Ovary (tissue), 9 donors: ENCODE data around the gene HERPUD2. TPM values are rescaled to one million over a fixed set of nuclear protein-coding genes. Genes with fewer than 3 reads are reported as not detected.

ENCODE experiments used
- DNase-seq, 5 donors: peaks; one replicate each; pipeline ENCODE4 v3.0.0-alpha.2; 2019 to 2020
- H3K27ac ChIP-seq, 2 donors: fragments of 200-600 bp; one replicate each; pipeline versions ENCODE4 v1.5.1 to v1.8.0; 2019 to 2022
- H3K27me3 ChIP-seq: fragments of 200-600 bp; one replicate; pipeline ENCODE4 v1.8.0; 2022
- H3K36me3 ChIP-seq: fragments of 200-600 bp; sonication (generic); one replicate; pipeline ENCODE4 v1.5.1; 2019
- H3K4me1 ChIP-seq: one replicate; pipeline ENCODE4 v1.8.1; 2013; ENCODE audit warnings: mild to moderate bottlenecking, moderate library complexity; ENCODE audit not compliant: insufficient read depth
- H3K4me3 ChIP-seq: fragments of 200-600 bp; sonication (generic); one replicate; pipeline ENCODE4 v1.5.1; 2017
- H3K9me3 ChIP-seq, 2 donors: fragments of 200-600 bp in 1 of 2; sonication (generic) in 1 of 2; one replicate each; pipeline versions ENCODE4 v1.5.1 to v1.8.1; 2013 to 2019; ENCODE audit warnings: mild to moderate bottlenecking in 1 of 2, moderate library complexity in 1 of 2
- CTCF ChIP-seq, 3 donors: fragments of 450-650 bp in 2 of 3; fragments of 200-600 bp in 1 of 3; IDR thresholded peaks; one replicate each; pipeline versions ENCODE4 v1.5.1 to v1.8.0; 2016 to 2022; ENCODE audit warnings: antibody characterized with exemption in 3 of 3, mild to moderate bottlenecking in 1 of 3
- EP300 ChIP-seq: sonication (generic); formaldehyde crosslinking; IDR thresholded peaks from one replicate; pipeline ENCODE4 v1.6.1; 2017; ENCODE audit warnings: antibody characterized with exemption
- POLR2A ChIP-seq: fragments of 450-650 bp; IDR thresholded peaks from one replicate; pipeline ENCODE4 v1.6.1; 2017; ENCODE audit warnings: antibody characterized with exemption, mild to moderate bottlenecking, moderate library complexity
- WGBS, 3 donors: extraction: QIAGEN DNeasy Blood & Tissue Kit in 1 of 3; methylation state at CpG; one replicate each; pipeline versions ENCODE4 v1.1.5 to v1.1.7; 2013 to 2017; 5-methylcytosine and 5-hydroxymethylcytosine counted together
- intact Hi-C, 4 donors: fragments of 100-400 bp; cut with DNase I; formaldehyde crosslinking; loops; one replicate each; pipeline versions ENCODE4 v1.11.0 to v1.15.1; 2022 to 2023
- polyA plus RNA-seq, 2 donors: library from polyadenylated mRNA; stranded (reverse); fragments of 200-250 nt in 1 of 2; fragments of 350-450 nt in 1 of 2; fragmentation: Illumina TruSeq in 1 of 2; extraction: RNeasy Lipid Tissue Mini Kit (QIAGEN cat#74804) in 1 of 2; gene quantifications; one replicate each; pipeline ENCODE4 v1.2.3, GENCODE V29; 2013 to 2014
- total RNA-seq, 7 donors: library from RNA; depleted of rRNA in 2 of 7; stranded (reverse); fragments of >200 nt in 2 of 7; fragmentation: NEBNext Ultra II Directional in 3 of 7; extraction: Animal tissue kit (Norgen Biotek cat#: 25700) in 3 of 7; gene quantifications; one replicate each; pipeline versions ENCODE4 v1.1.0 to v1.2.4, GENCODE V29; 2016 to 2023
- donor health status: DM: no; HTN: no; CAD: no; lungs with moderate emphysema.
- donor health status: DM: no; HTN: no; CAD: no.
- donor health status: Bipolar disorder and iron deficiency.
- donor health status: DM: yes; HTN: yes; CAD: no.
- donor health status: DM: no; HTN: no; CAD: no.
- donor health status: DM: yes; HTN: yes; CAD: no.

Gene HERPUD2
- total and polyA plus RNA-seq, 9 donors: 31.9 to 39.9 (median 38.7) TPM

DNA sequence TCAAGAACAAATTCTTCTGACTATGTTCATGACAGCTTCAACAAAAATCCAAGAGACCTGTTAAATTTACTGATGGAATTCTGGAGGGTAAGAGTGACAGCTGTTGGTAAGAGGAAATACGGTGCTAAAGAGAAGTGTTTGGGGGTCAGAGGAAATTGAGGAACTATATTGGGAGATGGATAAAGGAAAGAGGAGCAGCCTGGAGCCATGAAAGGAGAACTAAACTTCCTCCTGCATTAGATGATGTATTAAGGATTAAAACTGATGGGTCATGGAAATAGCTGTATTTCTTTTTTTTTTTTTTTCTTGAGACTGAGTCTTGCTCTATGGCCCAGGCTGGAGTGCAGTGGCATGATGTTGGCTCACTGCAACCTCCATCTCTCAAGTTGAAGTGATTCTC, 95.3 kb downstream of the HERPUD2 start:
- Histone ChIP-seq H3K27me3 (no peaks in the 10 kb centered on the region), H3K9me3 (no peaks in the 10 kb centered on the region), H3K27ac (no peak overlapping the region), H3K4me3 (no peak overlapping the region), H3K36me3 (no peaks in the 10 kb centered on the region), H3K4me1 (no peaks in the 10 kb centered on the region)
- DNase-seq: no peak
- TF ChIP-seq POLR2A: no peak
- no peak for TF ChIP-seq CTCF (IDR thresholded peaks at IDR 0.05)
- WGBS, 3 donors: 88 to 94% (median 90%) methylated on average over 1 of the region's 1 CpG
- intact Hi-C loops: no loop called here

DNA sequence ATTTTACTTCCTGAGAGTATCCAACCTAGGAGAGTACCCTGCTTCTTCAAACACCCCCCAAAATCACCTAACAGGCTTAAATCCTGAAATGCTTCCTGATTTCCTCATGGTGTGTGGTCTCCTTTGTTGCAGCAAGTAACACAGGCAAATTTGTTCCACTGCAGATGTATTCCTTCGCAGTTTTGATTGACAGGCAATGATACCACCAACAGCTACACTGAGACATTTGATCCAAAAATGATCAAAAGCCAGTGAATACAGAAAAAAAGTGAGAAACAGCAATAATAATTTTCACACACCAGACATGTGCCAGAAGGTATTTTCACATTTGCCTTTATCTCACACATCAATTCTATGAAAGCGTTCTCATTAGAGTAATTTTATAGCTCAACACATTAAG, 95.9 kb downstream of the HERPUD2 start:
- H3K4me1 ChIP-seq: no peaks in the 10 kb centered on the region
- no peaks in the 10 kb centered on the region for H3K27me3 ChIP-seq
- WGBS, 3 donors: 49 to 92% (median 81%) methylated on average over 2 of the region's 2 CpGs
- intact Hi-C loops: no loop called here
- no peaks in the 10 kb centered on the region for H3K9me3 ChIP-seq
- H3K36me3 ChIP-seq: no peaks in the 10 kb centered on the region
- TF ChIP-seq POLR2A (no peak), CTCF (IDR thresholded peaks at IDR 0.05) (no peak), EP300 (no peak)
- no peak for DNase-seq
- H3K27ac ChIP-seq: no peak overlapping the region
- H3K4me3 ChIP-seq: no peak overlapping the region

DNA sequence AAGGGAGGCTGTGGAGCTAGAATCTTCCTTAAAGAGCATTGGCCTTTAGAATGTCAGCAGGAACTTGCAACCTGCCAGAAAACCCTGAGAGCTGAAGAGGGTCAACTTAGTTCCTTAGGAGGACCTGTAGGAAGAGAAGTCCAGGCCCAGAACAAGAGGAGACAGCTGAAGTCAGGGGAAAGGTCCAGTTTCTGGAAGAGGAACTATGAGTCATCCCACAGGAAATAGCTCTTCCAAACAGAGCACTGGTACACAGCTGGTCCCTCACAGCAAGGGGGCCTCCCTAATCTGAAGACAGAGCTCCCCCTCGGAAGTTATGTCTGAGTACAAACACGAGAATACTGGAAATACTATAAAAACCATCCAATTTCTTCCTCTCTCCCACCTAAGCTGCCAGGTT, 98.9 kb downstream of the HERPUD2 start:
- Histone ChIP-seq H3K36me3 (no peaks in the 10 kb centered on the region), H3K9me3 (no peaks in the 10 kb centered on the region), H3K4me3 (no peak overlapping the region), H3K27ac (no peak overlapping the region), H3K27me3 (no peaks in the 10 kb centered on the region), H3K4me1 (no peaks in the 10 kb centered on the region)
- intact Hi-C loops: no loop called here
- 10 to 15% (median 10%) methylated on average over 2 of the region's 2 CpGs for WGBS, 3 donors
- no peak for DNase-seq
- TF ChIP-seq CTCF (IDR thresholded peaks at IDR 0.05): no peak
- no peak for TF ChIP-seq EP300
- TF ChIP-seq POLR2A: no peak

- no peak for DNase-seq
- no peak overlapping the region for H3K27ac ChIP-seq
- no peaks in the 10 kb centered on the region for H3K27me3 ChIP-seq
- TF ChIP-seq EP300 (no peak), POLR2A (no peak), CTCF (IDR thresholded peaks at IDR 0.05) (no peak)
- 60 to 65% (median 64%) methylated on average over 8 of the region's 8 CpGs for WGBS, 3 donors
- H3K4me3 ChIP-seq: no peak overlapping the region
- H3K9me3 ChIP-seq: no peaks in the 10 kb centered on the region
- intact Hi-C loops: no loop called here
- no peaks in the 10 kb centered on the region for H3K36me3 ChIP-seq
- H3K4me1 ChIP-seq: no peaks in the 10 kb centered on the region
Measured at GRCh38 chr7:35593899-35594298, 101.0 kb downstream of the HERPUD2 start.

- no peaks in the 10 kb centered on the region for H3K9me3 ChIP-seq
- no peak overlapping the region for H3K27ac ChIP-seq
- intact Hi-C loops: no loop called here
- no peaks in the 10 kb centered on the region for H3K4me1 ChIP-seq
- no peak for DNase-seq
- no peak for TF ChIP-seq EP300
- no peak for TF ChIP-seq CTCF (IDR thresholded peaks at IDR 0.05)
- TF ChIP-seq POLR2A: no peak
- no peaks in the 10 kb centered on the region for H3K27me3 ChIP-seq
- H3K36me3 ChIP-seq: no peaks in the 10 kb centered on the region
- WGBS, 3 donors: 91 to 98% (median 94%) methylated on average over 4 of the region's 4 CpGs
- H3K4me3 ChIP-seq: no peak overlapping the region
Measured at GRCh38 chr7:35588647-35589046, 106.3 kb downstream of the HERPUD2 start.
